ENCODE measurements around the gene NXNL1. TPM values are rescaled to one million over a fixed set of nuclear protein-coding genes. Genes with fewer than 3 reads are reported as not detected.
"Not testable (repeated sequence)": the region's sequence is repeated elsewhere in the genome, so short reads cannot be mapped to it uniquely, and the experiment has no call there.

The NXNL1 gene, protein sequence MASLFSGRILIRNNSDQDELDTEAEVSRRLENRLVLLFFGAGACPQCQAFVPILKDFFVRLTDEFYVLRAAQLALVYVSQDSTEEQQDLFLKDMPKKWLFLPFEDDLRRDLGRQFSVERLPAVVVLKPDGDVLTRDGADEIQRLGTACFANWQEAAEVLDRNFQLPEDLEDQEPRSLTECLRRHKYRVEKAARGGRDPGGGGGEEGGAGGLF
- not detected for total RNA-seq

DNA sequence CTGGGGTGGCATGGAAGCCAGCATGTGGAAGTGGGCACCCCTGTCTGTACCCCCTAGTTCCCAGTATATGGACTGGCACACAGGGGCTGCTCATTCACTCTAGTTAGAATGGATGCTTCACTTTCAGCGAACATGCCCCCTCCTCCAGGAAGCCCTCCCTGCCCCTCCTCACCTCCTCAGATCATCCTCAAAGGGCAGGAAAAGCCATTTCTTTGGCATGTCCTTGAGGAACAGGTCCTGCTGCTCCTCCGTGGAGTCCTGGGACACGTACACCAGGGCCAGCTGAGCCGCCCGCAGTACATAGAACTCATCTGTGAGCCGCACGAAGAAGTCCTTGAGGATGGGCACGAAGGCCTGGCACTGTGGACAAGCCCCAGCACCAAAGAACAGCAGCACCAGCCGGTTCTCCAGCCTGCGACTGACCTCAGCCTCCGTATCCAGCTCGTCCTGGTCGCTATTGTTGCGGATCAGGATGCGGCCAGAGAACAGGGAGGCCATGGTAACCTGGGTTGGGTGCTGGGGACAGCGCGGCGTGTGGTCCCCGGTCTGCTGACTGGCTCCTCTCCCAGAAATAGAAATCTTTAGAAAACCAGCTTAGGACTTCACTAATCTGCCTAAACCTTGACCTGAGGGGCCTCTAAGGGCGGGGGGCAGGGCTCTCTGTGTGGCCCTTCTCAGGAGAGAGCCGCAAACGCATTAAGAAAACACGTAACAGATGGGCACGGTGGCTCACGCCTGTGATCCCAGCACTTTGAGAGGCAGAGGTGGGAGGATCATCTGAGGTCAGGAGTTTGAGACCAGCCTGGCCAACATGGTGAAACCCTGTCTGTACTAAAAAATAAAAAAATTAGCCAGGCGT is at the start of gene NXNL1:
Gene NXNL1 (minus strand): TSS at position 555 of the 859 bp plus-strand sequence. CDS start 57 bp downstream, at position 498.
- no peak for ATAC-seq

DNA sequence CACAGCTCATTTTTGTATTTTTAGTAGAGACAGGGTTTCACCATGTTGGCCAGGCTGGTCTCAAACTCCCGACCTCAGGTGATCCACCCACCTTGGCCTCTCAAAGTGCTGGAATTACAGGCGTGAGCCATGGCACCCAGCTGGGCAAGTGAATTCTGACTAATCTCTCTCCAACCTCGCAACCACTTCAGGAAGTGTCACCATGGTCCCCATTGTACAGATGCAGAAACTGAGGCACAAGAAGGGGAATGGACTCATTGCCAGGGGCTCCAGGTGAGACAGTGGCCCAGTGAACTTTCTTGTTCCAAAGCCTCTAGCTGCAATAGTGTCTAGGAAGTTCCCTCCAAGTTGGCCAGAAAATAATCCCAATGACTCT is 47.8 kb upstream of the NXNL1 start:
- not testable (repeated sequence) for ATAC-seq

DNA sequence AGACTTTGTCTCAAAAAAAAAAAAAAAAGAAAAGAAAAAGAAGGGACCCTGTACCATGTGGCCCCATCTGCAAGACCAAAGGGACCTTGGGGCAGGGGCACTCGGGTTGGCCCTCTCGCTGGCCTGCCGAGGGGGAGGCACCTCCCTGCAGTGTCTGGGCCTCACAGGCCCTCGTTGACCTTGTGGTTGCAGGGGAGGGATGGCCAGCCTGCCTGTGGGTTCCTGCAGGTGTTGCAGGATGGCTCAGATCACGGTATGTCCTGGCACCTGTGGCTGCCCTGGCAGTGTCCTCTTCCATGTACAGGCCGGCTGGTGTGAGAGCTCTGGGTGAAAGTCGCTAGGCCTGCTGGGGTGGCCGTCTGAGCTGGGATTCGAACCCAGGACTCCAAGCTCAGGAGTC is 46.0 kb upstream of the NXNL1 start:
- no peak for ATAC-seq

DNA sequence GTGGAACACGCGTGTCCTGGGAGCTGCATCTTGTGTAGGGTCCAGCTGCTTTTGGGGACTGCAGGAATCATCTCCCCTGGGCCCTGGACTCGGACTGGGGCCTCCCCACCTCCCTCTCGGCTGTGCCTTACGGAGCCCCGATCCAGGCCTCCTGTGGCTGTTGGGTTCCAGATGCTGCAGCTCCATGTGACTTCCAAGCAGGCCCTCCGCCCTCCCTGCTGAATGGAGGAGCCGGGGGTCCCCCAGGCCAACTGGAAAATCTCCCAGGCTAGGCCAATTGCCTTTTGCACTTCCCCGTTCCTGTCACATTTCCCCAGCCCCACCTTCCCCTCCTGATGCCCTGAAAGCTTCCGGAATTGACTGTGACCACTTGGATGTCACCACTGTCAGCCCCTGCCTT is 44.5 kb upstream of the NXNL1 start:
- no peak for ATAC-seq

DNA sequence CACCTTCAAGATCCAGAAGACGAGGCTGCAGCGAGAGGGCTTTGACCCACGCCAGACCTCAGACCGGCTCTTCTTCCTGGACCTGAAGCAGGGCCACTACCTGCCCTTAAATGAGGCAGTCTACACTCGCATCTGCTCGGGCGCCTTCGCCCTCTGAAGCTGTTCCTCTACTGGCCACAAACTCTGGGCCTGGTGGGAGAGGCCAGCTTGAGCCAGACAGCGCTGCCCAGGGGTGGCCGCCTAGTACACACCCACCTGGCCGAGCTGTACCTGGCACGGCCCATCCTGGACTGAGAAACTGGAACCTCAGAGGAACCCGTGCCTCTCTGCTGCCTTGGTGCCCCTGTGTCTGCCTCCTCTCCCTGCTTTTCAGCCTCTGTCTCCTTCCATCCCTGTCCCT is 43.7 kb upstream of the NXNL1 start:
- peak; percentile 4 for ATAC-seq

DNA sequence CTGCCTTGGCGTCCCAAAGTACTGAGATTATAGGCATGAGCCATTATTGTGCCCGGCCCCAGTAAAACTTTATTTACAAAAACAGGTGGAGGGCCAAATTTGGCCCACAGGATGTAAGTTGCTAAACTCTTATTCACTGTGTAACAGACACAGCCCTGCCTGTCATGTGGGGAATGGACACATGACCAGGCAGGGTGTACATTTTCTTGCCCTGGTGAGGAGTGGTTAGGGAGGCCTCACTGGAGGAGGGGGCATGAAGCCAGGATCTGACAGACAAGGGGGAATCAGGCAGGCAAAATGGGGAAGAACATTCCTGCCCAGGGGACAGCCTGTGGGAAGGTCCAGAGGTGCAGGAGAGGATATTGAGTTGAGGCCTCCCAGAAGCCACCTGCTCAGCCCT is 43.3 kb upstream of the NXNL1 start:
- no peak for ATAC-seq

DNA sequence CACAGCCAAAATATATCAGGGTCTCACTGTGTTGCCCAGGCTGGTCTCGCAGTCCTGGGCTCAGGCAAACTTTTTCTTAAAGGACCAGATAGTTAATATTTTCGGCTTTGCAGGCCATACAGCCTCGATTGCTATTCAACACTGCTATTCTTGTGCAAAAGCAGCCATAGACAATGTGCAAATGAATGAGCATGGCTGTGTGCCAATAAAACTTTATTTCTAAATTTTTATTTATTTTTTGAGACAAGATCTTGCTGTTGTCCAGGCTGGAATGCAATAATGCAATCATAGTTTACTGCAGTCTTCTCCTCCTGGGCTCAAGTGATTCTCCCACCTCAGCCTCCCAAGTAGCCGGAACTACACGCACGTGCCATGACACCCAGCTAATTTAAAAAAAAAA is 42.5 kb upstream of the NXNL1 start:
- ATAC-seq = no peak

DNA sequence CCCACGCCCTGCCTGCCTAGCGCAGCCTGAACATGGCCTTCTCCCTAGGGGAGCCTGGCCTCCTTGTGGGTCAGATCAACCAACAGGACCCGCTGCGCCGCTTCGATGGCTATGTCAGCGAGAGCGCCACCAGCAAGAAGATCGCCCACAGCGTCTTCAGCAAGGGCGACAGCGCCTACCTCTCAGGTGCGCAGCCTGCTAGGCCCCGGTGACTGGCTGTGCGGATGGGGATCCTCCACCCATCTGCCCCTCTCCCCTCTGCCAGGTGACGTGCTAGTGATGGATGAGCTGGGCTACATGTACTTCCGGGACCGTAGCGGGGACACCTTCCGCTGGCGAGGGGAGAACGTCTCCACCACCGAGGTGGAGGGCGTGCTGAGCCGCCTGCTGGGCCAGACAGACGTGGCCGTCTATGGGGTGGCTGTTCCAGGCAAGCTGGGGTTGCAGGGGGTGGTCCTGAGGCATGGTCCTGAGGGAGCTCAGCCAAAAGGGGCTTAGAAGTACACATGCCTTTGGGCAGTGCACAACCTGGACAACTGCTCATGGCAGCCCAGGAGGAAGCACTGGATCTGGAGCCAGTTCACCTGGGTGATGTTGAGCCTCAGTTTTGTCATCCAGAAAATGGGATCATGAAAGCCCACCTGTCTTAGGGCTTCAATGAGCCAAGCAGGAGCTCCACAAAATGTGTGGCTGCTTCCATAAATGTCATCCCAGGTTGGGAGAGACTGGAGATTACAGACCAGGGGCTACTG is 39.9 kb upstream of the NXNL1 start:
- no peak for ATAC-seq

DNA sequence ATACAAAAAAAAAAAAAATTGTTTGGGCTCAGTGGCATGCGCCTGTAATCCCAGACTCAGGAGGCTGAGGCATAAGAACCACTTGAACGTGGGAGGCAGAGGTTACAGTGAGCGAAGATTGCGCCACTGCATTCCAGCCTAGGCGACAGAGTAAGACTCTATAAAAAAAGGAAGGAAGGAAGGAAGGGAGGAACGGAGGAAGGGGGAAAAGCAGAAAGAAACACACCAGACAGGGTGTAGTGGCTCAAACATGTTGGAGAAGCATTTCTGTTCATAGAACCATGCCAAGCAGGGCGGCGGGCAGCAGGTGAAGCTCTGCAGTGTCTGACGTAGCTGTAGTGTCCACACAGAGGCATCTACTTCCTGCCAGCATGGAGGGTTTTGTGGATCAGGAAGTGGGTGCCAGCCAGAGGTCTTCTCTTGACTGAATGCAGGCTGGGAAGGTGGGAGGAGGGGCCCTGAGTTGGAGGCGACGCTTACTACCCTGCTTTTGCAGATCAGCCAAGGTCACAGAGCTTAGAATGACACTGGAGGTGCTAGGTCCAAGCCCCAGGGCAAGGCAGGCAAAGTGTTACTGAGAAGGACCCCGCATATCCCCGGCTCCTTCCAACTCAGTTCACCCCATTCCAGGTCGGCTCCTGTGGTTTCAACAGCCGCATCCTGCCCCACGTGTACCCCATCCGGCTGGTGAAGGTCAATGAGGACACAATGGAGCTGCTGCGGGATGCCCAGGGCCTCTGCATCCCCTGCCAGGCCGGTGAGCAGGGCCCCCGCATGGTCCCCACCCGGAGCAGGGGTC is 39.1 kb upstream of the NXNL1 start:
- peak; percentile 35 for ATAC-seq

DNA sequence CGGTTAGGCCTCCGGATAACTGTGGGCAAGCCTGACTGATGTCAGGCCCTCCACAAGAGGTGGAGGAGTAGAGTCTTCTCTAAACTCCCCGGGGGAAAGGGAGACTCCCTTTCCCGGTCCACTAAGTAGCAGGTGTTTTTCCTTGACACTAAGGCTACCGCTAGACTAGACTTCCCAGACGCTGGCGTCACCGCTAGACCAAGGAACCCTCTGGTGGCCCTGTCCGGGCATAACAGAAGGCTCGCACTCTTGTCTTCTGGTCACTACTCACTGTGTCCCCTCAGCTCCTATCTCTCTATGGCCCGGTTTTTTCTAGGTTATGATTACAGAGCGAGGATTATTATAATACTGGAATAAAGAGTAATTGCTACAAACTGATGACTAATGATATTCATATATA is 38.3 kb upstream of the NXNL1 start:
- not testable (repeated sequence) for ATAC-seq

DNA sequence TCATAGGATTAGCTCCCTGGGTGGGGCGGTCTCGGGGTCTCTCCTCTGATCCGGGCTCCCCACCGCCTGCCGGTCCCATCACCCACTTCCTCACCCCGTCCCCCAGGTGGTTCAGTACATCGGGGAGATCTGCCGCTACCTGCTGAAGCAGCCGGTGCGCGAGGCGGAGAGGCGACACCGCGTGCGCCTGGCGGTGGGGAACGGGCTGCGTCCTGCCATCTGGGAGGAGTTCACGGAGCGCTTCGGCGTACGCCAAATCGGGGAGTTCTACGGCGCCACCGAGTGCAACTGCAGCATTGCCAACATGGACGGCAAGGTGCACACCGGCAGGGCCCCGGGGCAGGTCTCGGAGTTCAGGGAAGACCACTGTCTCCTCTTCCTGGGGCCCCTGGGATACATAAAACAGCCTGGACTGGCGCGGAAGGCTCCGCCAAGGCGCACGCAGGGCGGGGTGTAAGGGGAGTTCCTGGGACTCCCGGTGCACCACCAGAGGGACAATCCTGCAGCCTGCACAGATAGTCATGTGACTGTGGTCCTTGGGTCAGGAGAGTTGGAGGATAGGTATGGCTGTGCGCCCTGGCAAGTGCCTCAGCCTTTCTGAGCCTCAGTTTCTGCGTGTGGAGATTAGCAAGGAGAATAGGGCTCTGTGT is 36.5 kb upstream of the NXNL1 start:
- peak; percentile 12 for ATAC-seq

DNA sequence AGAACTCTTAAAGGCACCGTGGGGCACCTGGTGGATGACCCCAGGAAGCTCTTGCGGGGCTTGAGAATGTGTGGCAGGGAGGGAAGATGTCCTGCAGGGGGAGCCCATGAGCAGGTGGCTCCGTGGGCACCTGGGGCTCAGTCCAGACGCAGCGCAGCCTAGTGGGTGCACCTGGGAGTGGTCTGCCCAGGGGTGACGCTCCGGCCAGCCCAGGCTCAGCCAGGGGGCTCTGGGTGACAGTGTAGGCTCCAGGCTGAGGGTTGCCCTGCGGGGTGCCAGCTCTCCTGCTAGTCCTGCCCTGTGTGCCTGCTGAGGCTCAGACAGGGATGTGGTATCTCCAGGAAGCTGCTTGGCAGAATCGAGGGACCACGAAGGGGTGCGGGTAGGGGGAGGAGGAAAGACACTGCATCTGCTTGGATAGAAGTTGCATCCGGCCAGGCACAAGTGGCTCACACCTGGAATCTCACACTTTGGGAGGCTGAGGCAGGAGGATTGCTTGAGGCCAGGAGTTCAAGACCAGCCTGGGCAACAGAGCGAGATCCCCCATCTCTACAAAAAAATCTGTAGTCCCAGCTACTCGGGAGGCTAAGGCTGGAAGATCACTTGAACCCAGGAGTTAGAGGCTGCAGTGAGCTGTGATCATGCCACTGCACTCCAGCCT is 35.7 kb upstream of the NXNL1 start:
- peak; percentile 88 for ATAC-seq

DNA sequence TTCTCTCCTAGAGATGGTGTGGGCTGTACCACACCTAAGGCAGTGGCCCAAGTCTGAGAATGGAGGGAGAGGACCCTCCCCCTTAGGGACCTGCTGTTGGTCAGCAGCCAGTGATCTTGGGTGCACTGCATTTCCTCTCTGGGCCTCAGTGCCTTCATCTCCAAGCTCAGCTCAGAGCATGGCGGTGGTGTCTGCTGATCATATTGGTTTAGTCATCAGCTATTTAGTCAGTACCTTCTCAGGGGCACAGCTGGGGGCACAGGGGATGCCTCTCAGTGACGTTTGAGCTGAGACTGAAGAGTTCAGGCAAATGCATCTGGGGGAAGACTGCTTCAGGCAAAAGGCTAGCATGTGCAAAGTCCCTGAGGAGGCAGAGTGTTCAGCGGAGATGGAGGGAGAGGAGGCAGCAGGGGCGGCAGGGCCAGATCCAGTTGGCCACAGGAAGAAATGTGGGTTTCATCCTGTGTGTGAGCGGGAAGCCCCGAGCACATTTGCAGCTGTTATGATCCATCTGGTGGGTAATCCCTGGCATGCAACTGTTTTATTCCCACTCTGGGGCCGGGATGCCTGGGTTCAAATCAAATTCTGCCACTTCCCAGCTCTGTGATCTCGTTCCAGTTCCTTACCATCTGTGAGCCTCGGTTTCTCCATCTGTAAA is 35.0 kb upstream of the NXNL1 start:
- ATAC-seq = no peak

DNA sequence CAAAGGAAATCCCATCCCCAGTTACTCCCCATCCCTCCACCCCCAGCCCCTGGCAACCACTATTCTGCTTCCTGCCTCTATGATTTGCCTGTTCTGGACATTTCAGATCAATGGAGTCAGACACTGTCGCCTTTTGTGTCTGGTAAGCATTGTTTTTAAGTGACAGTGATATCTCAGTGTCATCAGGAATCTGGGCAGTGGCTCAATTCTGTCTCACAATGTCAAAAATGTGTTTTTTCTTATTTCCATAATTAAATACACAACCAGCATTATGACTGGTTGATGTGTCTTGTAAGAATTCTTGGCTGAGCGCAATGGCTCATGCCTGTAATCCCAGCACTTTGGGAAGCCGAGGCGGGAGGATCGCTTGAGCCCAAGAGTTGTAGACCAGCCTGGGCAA is 30.6 kb upstream of the NXNL1 start:
- no peak for ATAC-seq

DNA sequence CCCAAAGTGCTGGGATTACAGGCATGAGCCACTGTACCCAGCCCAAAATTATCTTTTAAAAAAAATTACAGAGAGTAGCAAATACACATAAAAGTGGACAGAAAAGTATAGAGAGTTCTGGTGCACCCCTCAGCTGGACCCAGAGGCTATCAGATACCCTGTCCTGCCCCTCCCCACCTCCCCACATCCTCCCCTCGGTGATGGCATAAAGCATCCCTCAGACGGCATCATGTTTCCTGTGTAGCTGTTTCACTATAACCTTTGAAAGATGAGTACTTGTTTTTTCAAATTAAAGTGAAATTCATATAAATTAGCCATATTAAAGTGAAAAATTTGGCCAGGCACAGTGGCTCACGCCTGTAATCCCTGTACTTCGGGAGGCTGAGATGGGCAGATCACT is 29.7 kb upstream of the NXNL1 start:
- ATAC-seq = no peak

DNA sequence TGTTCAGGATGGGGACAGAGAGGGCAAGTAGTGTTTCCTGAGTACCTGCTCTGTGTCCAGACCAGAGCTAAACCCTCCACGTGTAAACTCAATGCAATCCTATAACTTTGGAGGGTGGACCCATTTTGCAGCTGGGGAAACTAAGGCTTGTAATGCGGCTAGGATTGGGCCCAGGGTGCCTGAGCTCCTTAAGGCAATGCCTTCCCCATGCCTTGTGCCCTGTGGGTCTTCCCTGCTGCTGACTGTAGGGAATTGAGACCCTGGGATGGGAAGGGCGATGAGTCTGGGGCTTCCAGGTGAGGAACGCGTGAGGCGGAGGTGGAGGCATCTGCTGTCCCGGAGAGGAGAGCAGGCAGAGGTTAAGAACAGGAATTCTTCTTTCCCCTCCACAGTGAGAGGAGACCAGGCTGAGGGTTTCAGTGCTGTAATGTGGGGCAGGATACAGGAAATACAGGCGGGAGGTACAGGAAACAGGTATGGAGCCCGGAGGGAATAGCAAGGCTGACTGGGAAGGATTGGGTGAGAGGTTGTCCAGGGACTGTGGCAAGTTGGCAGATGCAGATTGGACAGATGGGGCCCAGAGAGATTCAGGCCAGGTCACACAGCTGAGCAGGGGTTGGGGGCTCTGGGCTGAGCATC is 28.8 kb upstream of the NXNL1 start:
- ATAC-seq = no peak

DNA sequence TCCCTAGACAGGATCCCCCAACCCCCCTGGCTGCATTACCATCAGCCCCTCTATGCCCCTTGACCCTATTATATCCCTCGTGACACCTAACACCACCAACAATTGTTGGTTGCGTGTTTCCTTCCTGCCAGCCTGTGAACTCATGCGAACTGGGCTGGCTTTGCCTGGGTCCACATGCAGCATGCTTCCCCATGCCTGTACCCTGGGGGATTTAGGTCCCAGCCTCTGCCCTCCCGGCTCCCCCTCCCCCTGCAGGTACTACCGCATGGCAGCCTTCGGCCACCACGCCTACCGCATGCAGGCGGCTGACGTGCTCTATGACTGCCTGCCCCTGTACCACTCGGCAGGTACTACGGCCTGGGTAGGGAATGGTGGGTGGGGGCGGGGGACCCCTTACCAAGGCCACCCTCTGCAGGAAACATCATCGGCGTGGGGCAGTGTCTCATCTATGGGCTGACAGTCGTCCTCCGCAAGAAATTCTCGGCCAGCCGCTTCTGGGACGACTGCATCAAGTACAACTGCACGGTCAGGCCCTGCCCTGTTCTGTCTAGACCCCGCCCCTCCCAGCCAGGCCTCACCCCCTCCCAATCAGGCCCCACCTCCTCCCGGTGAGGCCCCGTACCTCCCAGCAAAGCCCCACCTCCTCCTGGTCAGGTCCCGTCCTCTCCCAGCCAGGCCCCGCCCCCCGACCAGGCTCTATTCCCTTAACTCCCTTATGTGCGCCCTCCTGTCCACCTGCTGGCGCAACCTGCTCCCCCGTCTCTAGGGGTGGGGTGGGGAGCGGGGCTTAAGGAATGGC is 28.1 kb upstream of the NXNL1 start:
- peak; percentile 94 for ATAC-seq

DNA sequence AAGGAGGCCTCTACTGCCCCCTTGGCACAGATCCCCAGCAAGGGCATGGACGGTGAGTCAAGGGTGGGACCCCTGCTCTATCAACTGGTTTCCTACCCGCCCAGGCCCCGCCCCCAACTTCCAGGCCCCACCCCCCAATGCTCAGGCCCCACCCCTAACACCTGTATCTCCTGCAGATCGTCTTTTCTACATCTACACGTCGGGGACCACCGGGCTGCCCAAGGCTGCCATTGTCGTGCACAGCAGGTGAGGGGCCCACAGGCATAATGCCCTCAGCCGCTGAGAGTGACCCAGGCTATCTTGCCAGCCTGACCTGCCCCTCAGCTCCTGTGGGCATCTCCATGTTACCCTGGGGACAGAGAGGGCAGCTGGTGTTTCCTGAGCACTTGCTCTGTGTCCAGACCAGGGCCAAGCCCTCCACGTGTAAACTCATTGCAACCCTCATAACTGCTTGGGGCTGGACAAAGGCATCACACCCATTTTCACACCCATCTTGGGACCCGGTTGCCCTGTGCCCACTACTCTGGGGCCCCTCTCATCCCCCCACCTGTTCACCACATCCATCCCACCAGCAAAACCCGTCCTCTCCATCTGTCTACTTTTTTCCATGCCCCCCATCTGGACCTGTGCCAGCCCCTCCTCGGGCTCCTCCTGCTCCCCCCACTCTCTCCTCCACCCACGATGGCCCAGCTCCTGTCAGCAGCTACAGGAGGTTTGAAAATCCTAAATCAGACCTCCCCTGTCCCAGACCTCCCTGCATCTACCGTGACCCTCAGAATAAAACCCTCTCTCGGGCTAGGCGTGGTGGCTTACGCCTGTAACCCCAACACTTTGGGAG is 26.8 kb upstream of the NXNL1 start:
- no peak for ATAC-seq

Measured in esophagus mucosa (tissue), 1 donor.